ENCODE data around the gene STK39.
A peak's percentile ranks its signal among the peaks of the same experiment; 100 is the strongest.

The STK39 gene

DNA sequence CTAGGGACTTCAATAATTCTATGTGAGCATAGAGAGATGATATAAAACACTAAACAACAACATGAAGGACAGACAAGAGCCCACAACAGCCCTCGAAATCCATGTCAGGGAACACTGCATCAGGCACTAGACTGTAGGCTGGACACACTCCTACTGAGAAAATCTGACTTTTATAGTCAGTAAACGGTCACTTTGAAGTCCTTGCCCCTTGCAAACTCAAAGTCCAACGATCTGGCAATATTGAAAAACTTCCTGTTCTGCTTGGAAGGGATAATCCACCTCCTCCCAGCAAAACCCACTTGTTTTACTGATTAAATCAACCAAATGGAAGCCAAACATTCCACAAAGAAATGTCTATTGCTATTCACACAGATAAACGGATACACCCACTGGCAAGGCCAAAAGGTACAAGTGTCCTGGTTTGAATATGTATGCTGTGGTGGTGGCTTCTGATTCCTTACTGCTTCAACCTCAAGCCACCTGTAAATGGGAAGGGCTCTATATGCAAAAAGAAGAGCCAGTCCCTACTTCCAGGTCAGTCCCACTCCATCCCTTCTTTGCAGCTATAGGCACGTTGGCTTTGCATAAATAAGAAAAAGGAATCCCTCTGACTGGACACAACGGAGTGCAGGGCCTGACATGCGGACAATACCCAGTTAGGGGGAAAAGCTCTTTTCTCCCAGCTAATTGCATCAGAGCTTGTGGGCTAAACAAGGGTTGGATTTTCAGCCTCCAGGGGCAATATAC, 56.6 kb downstream of the STK39 start:
- TF ChIP-seq, protein P1, sequence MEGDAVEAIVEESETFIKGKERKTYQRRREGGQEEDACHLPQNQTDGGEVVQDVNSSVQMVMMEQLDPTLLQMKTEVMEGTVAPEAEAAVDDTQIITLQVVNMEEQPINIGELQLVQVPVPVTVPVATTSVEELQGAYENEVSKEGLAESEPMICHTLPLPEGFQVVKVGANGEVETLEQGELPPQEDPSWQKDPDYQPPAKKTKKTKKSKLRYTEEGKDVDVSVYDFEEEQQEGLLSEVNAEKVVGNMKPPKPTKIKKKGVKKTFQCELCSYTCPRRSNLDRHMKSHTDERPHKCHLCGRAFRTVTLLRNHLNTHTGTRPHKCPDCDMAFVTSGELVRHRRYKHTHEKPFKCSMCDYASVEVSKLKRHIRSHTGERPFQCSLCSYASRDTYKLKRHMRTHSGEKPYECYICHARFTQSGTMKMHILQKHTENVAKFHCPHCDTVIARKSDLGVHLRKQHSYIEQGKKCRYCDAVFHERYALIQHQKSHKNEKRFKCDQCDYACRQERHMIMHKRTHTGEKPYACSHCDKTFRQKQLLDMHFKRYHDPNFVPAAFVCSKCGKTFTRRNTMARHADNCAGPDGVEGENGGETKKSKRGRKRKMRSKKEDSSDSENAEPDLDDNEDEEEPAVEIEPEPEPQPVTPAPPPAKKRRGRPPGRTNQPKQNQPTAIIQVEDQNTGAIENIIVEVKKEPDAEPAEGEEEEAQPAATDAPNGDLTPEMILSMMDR (IDR thresholded peaks at IDR 0.05; ENCODE audit: low read depth, low read length), result no peak
- no peaks in the 10 kb centered on the region for H3K27me3 ChIP-seq (ENCODE audit: insufficient read depth, low read depth, severe bottlenecking)
- H3K4me3 ChIP-seq (ENCODE audit: low read depth, low read length), result no peak overlapping the region
- DNase-seq, result no peak
- H3K27ac ChIP-seq, result no peak overlapping the region
- H3K36me3 ChIP-seq, result no peaks in the 10 kb centered on the region
- H3K9me3 ChIP-seq (ENCODE audit: severe bottlenecking), result no peaks in the 10 kb centered on the region

DNA sequence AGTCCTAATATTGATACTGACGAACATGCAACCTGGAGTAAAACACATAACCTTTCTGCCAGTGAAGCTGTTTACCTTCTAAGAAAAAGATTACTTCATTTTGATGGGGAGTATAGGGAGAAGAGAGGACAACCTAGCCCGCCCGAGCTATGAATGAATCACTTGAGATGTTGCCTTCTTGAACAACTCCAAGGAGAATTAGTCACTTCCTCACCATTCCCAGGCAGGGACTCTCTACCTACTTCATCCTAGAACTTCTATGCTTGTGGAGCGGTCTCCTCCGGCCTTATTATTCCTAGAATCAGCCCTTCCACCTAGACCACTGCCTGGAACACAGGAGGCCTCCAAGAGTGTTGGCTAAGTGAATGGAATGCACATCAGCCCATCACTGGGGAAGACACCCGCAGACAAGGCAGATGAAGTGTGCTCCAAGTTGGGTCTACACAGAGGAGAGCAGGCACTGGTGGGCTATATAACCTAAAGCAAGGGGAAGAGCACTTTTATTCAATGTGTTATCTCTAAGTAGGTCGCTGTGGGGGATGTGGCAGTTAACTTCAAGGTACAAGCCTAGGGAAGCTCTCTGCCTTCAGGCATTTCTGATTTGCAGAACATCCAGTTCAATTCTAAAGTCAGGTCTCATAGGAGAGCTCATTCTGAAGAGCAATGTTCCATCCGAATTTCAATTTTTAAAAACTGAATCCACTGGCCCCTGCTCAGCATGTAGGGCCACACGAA, 57.4 kb downstream of the STK39 start:
- no peaks in the 10 kb centered on the region for H3K36me3 ChIP-seq
- no peaks in the 10 kb centered on the region for H3K9me3 ChIP-seq (ENCODE audit: severe bottlenecking)
- TF ChIP-seq, protein P1 (IDR thresholded peaks at IDR 0.05; ENCODE audit: low read depth, low read length), result no peak
- H3K4me3 ChIP-seq (ENCODE audit: low read depth, low read length), result no peak overlapping the region
- no peak for DNase-seq
- no peak overlapping the region for H3K27ac ChIP-seq
- H3K27me3 ChIP-seq (ENCODE audit: insufficient read depth, low read depth, severe bottlenecking), result no peaks in the 10 kb centered on the region

DNA sequence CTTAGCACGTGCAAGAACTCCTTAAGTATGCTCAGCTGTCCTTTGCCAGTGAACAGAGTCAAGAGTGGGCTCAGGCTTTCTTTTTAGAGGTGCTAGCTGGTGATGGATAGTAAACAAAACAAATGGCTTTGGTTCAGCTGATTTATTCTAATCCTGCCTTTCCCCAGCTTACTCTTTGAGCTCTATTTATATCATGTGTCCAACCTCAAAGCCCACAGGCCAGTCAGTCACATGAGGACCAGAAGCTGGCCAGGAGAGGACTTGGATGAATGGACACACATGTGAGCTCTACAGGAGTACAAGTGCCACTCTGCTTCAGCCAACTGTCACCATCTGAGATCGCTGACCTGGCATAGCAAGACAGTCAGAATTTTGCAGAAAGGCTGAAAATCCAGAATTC, 59.4 kb downstream of the STK39 start:
- no peaks in the 10 kb centered on the region for H3K36me3 ChIP-seq
- no peaks in the 10 kb centered on the region for H3K27me3 ChIP-seq (ENCODE audit: insufficient read depth, low read depth, severe bottlenecking)
- H3K9me3 ChIP-seq (ENCODE audit: severe bottlenecking), result no peaks in the 10 kb centered on the region
- peak; percentile 54 for DNase-seq
- no peak overlapping the region for H3K27ac ChIP-seq
- TF ChIP-seq, protein P1 (IDR thresholded peaks at IDR 0.05; ENCODE audit: low read depth, low read length), result no peak
- H3K4me3 ChIP-seq (ENCODE audit: low read depth, low read length), result no peak overlapping the region

DNA sequence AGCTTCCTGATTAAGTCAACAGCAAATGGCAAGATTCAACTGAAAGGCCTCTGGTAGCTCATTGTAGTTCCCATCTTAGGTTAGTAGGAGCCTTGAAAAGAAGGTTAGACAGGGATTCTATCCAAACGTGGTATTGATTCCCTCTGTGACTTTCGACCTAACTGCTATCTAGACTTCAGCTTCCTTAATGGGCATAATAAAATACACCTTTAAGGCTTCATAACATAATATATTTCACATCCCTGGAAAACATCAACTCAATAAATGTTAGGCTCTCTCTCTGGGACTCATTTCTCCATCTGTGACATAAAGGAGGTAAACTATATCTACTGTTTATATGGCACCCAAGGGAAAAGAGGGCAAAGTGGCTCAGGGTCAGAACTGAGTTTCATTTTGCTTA, 60.9 kb downstream of the STK39 start:
- DNase-seq, result no peak
- TF ChIP-seq, protein P1 (IDR thresholded peaks at IDR 0.05; ENCODE audit: low read depth, low read length), result no peak
- H3K36me3 ChIP-seq, result no peaks in the 10 kb centered on the region
- H3K4me3 ChIP-seq (ENCODE audit: low read depth, low read length), result no peak overlapping the region
- H3K27me3 ChIP-seq (ENCODE audit: insufficient read depth, low read depth, severe bottlenecking), result no peaks in the 10 kb centered on the region
- H3K9me3 ChIP-seq (ENCODE audit: severe bottlenecking), result no peaks in the 10 kb centered on the region
- H3K27ac ChIP-seq, result no peak overlapping the region

DNA sequence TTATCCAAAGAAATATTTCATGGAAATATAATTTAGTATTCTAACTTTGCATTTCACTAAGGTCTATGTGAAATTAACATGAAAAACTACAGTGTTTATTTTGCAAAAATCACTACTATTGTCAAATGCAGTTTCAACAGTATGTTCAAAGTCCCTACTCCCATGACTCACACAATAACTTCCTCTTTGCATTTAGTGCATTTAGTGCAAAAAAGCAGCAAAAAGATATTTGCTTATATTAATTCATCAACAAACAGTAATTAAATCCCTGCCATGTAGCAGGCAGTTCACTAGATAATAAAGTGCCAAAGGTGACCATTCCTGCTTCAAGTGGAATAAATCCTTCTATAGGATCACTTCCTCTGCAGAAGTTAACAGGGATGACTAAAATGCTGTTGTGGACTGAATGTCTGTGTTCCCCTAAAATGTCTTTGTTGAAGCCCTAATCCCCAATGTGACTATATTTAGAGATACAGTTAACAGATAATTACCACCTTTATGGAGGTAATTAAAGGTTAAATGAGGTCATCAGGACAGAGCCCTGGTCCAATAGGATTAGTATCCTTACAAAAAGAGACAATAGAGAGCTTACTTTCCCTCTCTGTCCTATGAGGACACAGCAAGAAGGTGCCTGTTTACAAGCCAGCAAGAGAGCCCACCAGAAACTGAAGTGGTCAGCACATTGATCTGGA, 61.7 kb downstream of the STK39 start:
- no peak overlapping the region for H3K27ac ChIP-seq
- TF ChIP-seq, protein P1 (IDR thresholded peaks at IDR 0.05; ENCODE audit: low read depth, low read length), result no peak

More for the DNA sequence above, 61.7 kb downstream of the STK39 start:
- no peaks in the 10 kb centered on the region for H3K9me3 ChIP-seq (ENCODE audit: severe bottlenecking)
- no peak overlapping the region for H3K4me3 ChIP-seq (ENCODE audit: low read depth, low read length)
- H3K27me3 ChIP-seq (ENCODE audit: insufficient read depth, low read depth, severe bottlenecking), result no peaks in the 10 kb centered on the region
- DNase-seq, result no peak
- H3K36me3 ChIP-seq, result no peaks in the 10 kb centered on the region

Measured in WERI-Rb-1 (cell line).